ENCODE results near the gene CDX2.
A peak's percentile ranks its signal among the peaks of the same experiment; 100 is the strongest.

Gene CDX2

GRCh38 chr13:27921421-27921960, 47.6 kb downstream of the CDX2 start:
- H3K36me3 Mint-ChIP-seq (ENCODE audit: low read depth): no peaks in the 10 kb centered on the region
- H3K27ac Mint-ChIP-seq: no peak overlapping the region
- H3K9me3 Mint-ChIP-seq: no peaks in the 10 kb centered on the region
- peak overlapping the region; percentile 66 for H3K4me3 Mint-ChIP-seq
- peaks cover 79% of the 10 kb centered on the region for H3K27me3 Mint-ChIP-seq
- H3K4me1 Mint-ChIP-seq (ENCODE audit: low read depth): peaks cover 54% of the 10 kb centered on the region

- H3K4me1 Mint-ChIP-seq (ENCODE audit: low read depth): peaks cover 50% of the 10 kb centered on the region
- no peak overlapping the region for H3K27ac Mint-ChIP-seq
- no peaks in the 10 kb centered on the region for H3K9me3 Mint-ChIP-seq
- H3K4me3 Mint-ChIP-seq: peak overlapping the region; percentile 66
- no peaks in the 10 kb centered on the region for H3K36me3 Mint-ChIP-seq (ENCODE audit: low read depth)
- peaks cover 74% of the 10 kb centered on the region for H3K27me3 Mint-ChIP-seq
These were observed 48.3 kb downstream of the CDX2 start for GRCh38 chr13:27920677-27921420.

GRCh38 chr13:27919934-27920676, 49.0 kb downstream of the CDX2 start, which contains the start of gene PDX1:
Gene PDX1 (plus strand): TSS chr13:27920000. CDS start chr13:27920139, 139 bp downstream.
- Mint-ChIP-seq H3K27ac (no peak within 1 kb of the TSS), H3K4me1 (ENCODE audit: low read depth) (peaks cover 47% of the 10 kb centered on the region), H3K4me3 (peak within 1 kb of the TSS; percentile 66), H3K36me3 (ENCODE audit: low read depth) (no peaks in the 10 kb centered on the region), H3K9me3 (no peaks in the 10 kb centered on the region), H3K27me3 (peaks cover 76% of the 10 kb centered on the region)

GRCh38 chr13:27919659-27919933, 49.5 kb downstream of the CDX2 start:
- peaks cover 47% of the 10 kb centered on the region for H3K4me1 Mint-ChIP-seq (ENCODE audit: low read depth)

GRCh38 chr13:27918918-27919658, 50.0 kb downstream of the CDX2 start:
- no peak overlapping the region for H3K27ac Mint-ChIP-seq
- no peaks in the 10 kb centered on the region for H3K9me3 Mint-ChIP-seq
- no peaks in the 10 kb centered on the region for H3K36me3 Mint-ChIP-seq (ENCODE audit: low read depth)
- peaks cover 78% of the 10 kb centered on the region for H3K27me3 Mint-ChIP-seq
- peaks cover 45% of the 10 kb centered on the region for H3K4me1 Mint-ChIP-seq (ENCODE audit: low read depth)
- H3K4me3 Mint-ChIP-seq: no peak overlapping the region

More at GRCh38 chr13:27919659-27919933, 49.5 kb downstream of the CDX2 start:
- Mint-ChIP-seq H3K36me3 (ENCODE audit: low read depth) (no peaks in the 10 kb centered on the region), H3K4me3 (no peak overlapping the region), H3K27me3 (peaks cover 79% of the 10 kb centered on the region), H3K27ac (no peak overlapping the region), H3K9me3 (no peaks in the 10 kb centered on the region)

GRCh38 chr13:27918041-27918917, 50.8 kb downstream of the CDX2 start:
- no peaks in the 10 kb centered on the region for H3K36me3 Mint-ChIP-seq (ENCODE audit: low read depth)
- peak overlapping the region; percentile 52 for H3K4me3 Mint-ChIP-seq
- peak overlapping the region; percentile 36 for H3K27ac Mint-ChIP-seq
- H3K9me3 Mint-ChIP-seq: no peaks in the 10 kb centered on the region
- H3K27me3 Mint-ChIP-seq: peaks cover 78% of the 10 kb centered on the region
- peaks cover 36% of the 10 kb centered on the region for H3K4me1 Mint-ChIP-seq (ENCODE audit: low read depth)

GRCh38 chr13:27917121-27917947, 51.8 kb downstream of the CDX2 start:
- peaks cover 36% of the 10 kb centered on the region for H3K4me1 Mint-ChIP-seq (ENCODE audit: low read depth)
- H3K36me3 Mint-ChIP-seq (ENCODE audit: low read depth): no peaks in the 10 kb centered on the region
- peaks cover 72% of the 10 kb centered on the region for H3K27me3 Mint-ChIP-seq
- H3K4me3 Mint-ChIP-seq: peak overlapping the region; percentile 71
- H3K27ac Mint-ChIP-seq: no peak overlapping the region
- no peaks in the 10 kb centered on the region for H3K9me3 Mint-ChIP-seq

- H3K27me3 Mint-ChIP-seq: peaks cover 73% of the 10 kb centered on the region
- H3K27ac Mint-ChIP-seq: no peak overlapping the region
- no peaks in the 10 kb centered on the region for H3K9me3 Mint-ChIP-seq
- H3K4me3 Mint-ChIP-seq: no peak overlapping the region
- H3K4me1 Mint-ChIP-seq (ENCODE audit: low read depth): peaks cover 28% of the 10 kb centered on the region
- H3K36me3 Mint-ChIP-seq (ENCODE audit: low read depth): no peaks in the 10 kb centered on the region
These were observed 53.6 kb downstream of the CDX2 start for GRCh38 chr13:27915301-27916207.

GRCh38 chr13:27913160-27913559, 56.0 kb downstream of the CDX2 start:
- Mint-ChIP-seq H3K27ac (no peak overlapping the region), H3K36me3 (ENCODE audit: low read depth) (no peaks in the 10 kb centered on the region), H3K9me3 (no peaks in the 10 kb centered on the region), H3K27me3 (peaks cover 75% of the 10 kb centered on the region), H3K4me1 (ENCODE audit: low read depth) (peaks cover 13% of the 10 kb centered on the region), H3K4me3 (no peak overlapping the region)

GRCh38 chr13:27911521-27911920, 57.6 kb downstream of the CDX2 start:
- no peaks in the 10 kb centered on the region for H3K36me3 Mint-ChIP-seq (ENCODE audit: low read depth)
- no peak overlapping the region for H3K27ac Mint-ChIP-seq
- no peaks in the 10 kb centered on the region for H3K9me3 Mint-ChIP-seq
- H3K27me3 Mint-ChIP-seq: peaks cover 70% of the 10 kb centered on the region
- H3K4me3 Mint-ChIP-seq: no peak overlapping the region
- H3K4me1 Mint-ChIP-seq (ENCODE audit: low read depth): no peaks in the 10 kb centered on the region
